Hepatocyte (in vitro differentiated cells): ENCODE data around the gene B3GAT1. TPM values are rescaled to one million over a fixed set of nuclear protein-coding genes. Genes with fewer than 3 reads are reported as not detected.

Experiments used
- DNase-seq: peaks from one replicate; pipeline ENCODE4 v3.0.0-alpha.2; 2016; ENCODE audit warnings: low spot score
- H2AFZ ChIP-seq: fragments of 200-600 bp; sonication (generic); 2 replicates; pipeline ENCODE4 v1.6.0; 2016; ENCODE audit warnings: antibody characterized with exemption, mild to moderate bottlenecking
- H3K27ac ChIP-seq: fragments of 200-600 bp; sonication (generic); 2 replicates; pipeline ENCODE4 v1.5.1; 2016; ENCODE audit warnings: mild to moderate bottlenecking
- H3K27me3 ChIP-seq: fragments of 200-600 bp; sonication (generic); 2 replicates; pipeline ENCODE4 v1.6.1; 2016
- H3K36me3 ChIP-seq: fragments of 200-600 bp; sonication (generic); replicated peaks from 2 replicates; pipeline ENCODE4 v1.5.1; 2016; ENCODE audit warnings: low read depth; ENCODE audit not compliant: insufficient read depth
- H3K4me1 ChIP-seq: fragments of 200-600 bp; sonication (generic); 2 replicates; pipeline ENCODE4 v1.5.1; 2016; ENCODE audit warnings: mild to moderate bottlenecking, moderate library complexity; ENCODE audit not compliant: insufficient read depth
- H3K4me2 ChIP-seq: fragments of 200-600 bp; sonication (generic); 2 replicates; pipeline ENCODE4 v1.6.0; 2016
- H3K4me3 ChIP-seq: fragments of 200-600 bp; sonication (generic); 2 replicates; pipeline ENCODE4 v1.5.1; 2016; ENCODE audit warnings: mild to moderate bottlenecking
- H3K79me2 ChIP-seq: fragments of 200-600 bp; sonication (generic); 2 replicates; pipeline ENCODE4 v1.6.0; 2017; ENCODE audit warnings: mild to moderate bottlenecking
- H3K9me2 ChIP-seq: fragments of 200-600 bp; sonication (generic); replicated peaks from 2 replicates; pipeline ENCODE4 v1.6.0; 2017; ENCODE audit warnings: mild to moderate bottlenecking; ENCODE audit not compliant: insufficient read depth
- H3K9me3 ChIP-seq: fragments of 200-600 bp; sonication (generic); 2 replicates; pipeline ENCODE4 v1.5.1; 2016; ENCODE audit warnings: low read depth, mild to moderate bottlenecking
- H4K20me1 ChIP-seq: fragments of 200-600 bp; sonication (generic); 2 replicates; pipeline ENCODE4 v1.6.0; 2016; ENCODE audit warnings: mild to moderate bottlenecking; ENCODE audit not compliant: insufficient read depth, poor library complexity, severe bottlenecking
- CTCF ChIP-seq: fragments of 200-600 bp; sonication (generic); IDR thresholded peaks from 2 replicates; pipeline ENCODE4 v1.5.1; 2016; ENCODE audit warnings: antibody characterized with exemption, mild to moderate bottlenecking; ENCODE audit not compliant: poor library complexity
- EZH2 ChIP-seq: fragments of 200-600 bp; sonication (generic); IDR thresholded peaks from 2 replicates; pipeline ENCODE4 v1.6.1; 2016; ENCODE audit warnings: antibody characterized with exemption, mild to moderate bottlenecking, borderline replicate concordance
- EZH2phosphoT487 ChIP-seq: fragments of 200-600 bp; sonication (generic); IDR thresholded peaks from one replicate; pipeline ENCODE4 v1.6.1; 2018; ENCODE audit warnings: antibody characterized with exemption, mild to moderate bottlenecking, low read depth, moderate library complexity; ENCODE audit not compliant: unreplicated experiment, severe bottlenecking
- WGBS: methylation state at CpG from one replicate; pipeline ENCODE4 v1.1.6; 2016; ENCODE audit warnings: low lambda C conversion rate; ENCODE audit errors: missing lambda C conversion rate; 5-methylcytosine and 5-hydroxymethylcytosine counted together
- polyA plus RNA-seq: library from polyadenylated mRNA; unstranded; fragments of >200 nt; fragmentation: Nextera tagmentation; extraction: Ambion mirVana; gene quantifications from 2 replicates; pipeline ENCODE4 v1.2.1, GENCODE V29; 2016
- total RNA-seq: library from RNA; depleted of rRNA; stranded (reverse); fragments of >200 nt; gene quantifications from 2 replicates; pipeline ENCODE4 v1.2.3, GENCODE V29; 2014

The B3GAT1 gene
- total and polyA plus RNA-seq, 2 experiments from 2014 or later: 0.17 to 0.40 TPM

DNA sequence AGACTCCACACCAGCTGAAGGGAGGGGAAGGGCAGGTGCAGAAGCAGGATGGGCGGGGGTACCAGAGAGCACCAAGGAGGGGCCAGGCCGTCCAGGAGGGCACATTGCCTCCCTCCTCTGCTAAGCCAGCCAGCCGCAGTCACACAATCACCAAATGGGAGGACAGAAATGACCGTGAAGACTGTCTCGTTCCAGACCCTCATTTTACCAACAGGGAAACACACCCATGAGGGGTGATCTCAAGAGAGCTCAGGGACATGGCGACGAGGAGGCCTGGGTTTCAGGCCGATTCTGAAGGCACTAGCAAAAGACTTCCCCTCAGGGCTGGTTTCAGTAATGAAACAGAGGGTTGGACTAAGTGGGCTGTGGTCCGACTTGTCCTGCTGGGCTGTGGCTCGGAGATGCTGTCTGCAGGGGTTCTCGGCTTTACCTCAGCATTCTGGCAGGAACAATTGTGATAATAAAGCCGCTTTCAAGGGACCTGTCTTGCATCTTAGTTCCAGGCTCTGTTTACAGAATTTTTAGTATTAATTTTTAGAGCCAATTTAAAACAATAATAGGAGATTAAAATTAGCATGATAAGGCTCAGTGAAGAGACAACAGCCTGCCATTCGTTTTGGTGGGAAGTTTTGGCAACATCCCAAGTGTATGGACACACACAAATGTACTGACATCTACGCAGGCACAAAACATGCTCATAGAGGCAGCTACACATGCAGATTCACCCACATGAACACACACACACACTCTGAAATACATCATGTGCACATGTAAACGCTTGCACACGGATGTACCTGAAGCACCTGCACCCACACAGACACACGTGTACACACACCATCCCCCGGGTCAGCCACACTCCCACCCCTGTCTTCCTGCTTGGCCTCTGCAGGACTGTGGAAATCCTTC, 2.0 kb upstream of the B3GAT1 start:
- 46% methylated on average over 17 of the region's 18 CpGs for WGBS
- Histone ChIP-seq H3K36me3 (no peaks in the 10 kb centered on the region), H2AFZ (no peak overlapping the region), H3K9me2 (no peaks in the 10 kb centered on the region), H3K4me2 (no peak overlapping the region), H4K20me1 (no peaks in the 10 kb centered on the region), H3K27ac (no peak overlapping the region), H3K79me2 (no peaks in the 10 kb centered on the region), H3K4me3 (no peak overlapping the region), H3K27me3 (peaks cover 70% of the 10 kb centered on the region), H3K4me1 (no peaks in the 10 kb centered on the region), H3K9me3 (no peaks in the 10 kb centered on the region)
- DNase-seq: no peak
- TF ChIP-seq EZH2phosphoT487 (no peak), CTCF (no peak), EZH2 (no peak)

DNA sequence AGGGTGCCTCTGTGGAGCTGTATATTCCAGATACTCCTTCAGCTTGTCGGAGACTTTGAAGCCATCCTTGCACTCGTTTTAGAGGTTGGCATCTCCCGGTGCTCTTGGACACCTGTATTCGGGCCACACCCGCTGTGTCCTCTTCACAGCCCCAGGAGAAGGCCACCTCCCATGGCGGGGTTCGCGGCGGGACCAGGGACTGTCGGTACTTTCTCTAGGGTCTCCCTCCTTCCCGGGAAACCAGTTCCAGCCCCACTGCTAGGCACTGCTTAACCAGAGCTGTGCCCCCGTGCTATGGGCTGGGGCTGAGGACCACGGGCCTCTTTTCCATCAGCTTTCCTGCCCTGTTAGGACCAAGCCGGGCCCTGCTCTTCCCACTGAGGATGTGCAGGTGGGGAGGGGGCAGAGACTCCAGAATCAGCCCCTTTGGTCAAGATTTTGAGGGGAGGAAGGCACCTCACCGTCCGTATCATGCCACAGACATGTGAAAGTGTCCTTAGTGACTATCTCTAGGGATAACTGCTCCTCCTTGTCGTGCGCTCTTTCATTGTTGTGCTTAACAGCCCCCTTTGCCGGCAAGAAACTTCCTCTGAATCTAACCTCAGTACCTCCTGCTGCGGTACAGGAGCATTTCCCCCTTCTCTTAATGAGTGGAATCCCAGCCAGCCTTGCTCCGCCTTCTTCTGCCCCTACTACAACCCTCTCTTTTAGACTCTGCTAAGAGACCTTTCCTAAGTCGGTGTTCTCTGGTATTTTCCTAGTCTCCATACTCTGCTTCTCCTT, 1.2 kb upstream of the B3GAT1 start:
- no peaks in the 10 kb centered on the region for H3K36me3 ChIP-seq
- H3K27ac ChIP-seq: no peak overlapping the region
- peaks cover 74% of the 10 kb centered on the region for H3K27me3 ChIP-seq
- no peaks in the 10 kb centered on the region for H3K9me3 ChIP-seq
- no peaks in the 10 kb centered on the region for H3K9me2 ChIP-seq
- no peaks in the 10 kb centered on the region for H4K20me1 ChIP-seq
- TF ChIP-seq EZH2phosphoT487: no peak
- TF ChIP-seq EZH2: no peak
- no peak for TF ChIP-seq CTCF
- H3K79me2 ChIP-seq: no peaks in the 10 kb centered on the region
- H3K4me3 ChIP-seq: no peak overlapping the region
- no peaks in the 10 kb centered on the region for H3K4me1 ChIP-seq
- 7% methylated on average over 22 of the region's 22 CpGs for WGBS
- H3K4me2 ChIP-seq: peak overlapping the region; percentile 92
- no peak for DNase-seq
- H2AFZ ChIP-seq: no peak overlapping the region

GRCh38 chr11:134410766-134411165, 1.3 kb downstream of the B3GAT1 start:
- no peaks in the 10 kb centered on the region for H3K79me2 ChIP-seq
- H2AFZ ChIP-seq: no peak overlapping the region
- H3K27ac ChIP-seq: no peak overlapping the region
- H3K9me3 ChIP-seq: no peaks in the 10 kb centered on the region
- no peak overlapping the region for H3K4me3 ChIP-seq
- no peaks in the 10 kb centered on the region for H4K20me1 ChIP-seq
- peaks cover 78% of the 10 kb centered on the region for H3K27me3 ChIP-seq
- H3K9me2 ChIP-seq: no peaks in the 10 kb centered on the region
- no peaks in the 10 kb centered on the region for H3K4me1 ChIP-seq
- no peaks in the 10 kb centered on the region for H3K36me3 ChIP-seq
- no peak for TF ChIP-seq EZH2phosphoT487
- no peak for TF ChIP-seq CTCF
- no peak for TF ChIP-seq EZH2
- WGBS: 93% methylated on average over 5 of the region's 5 CpGs
- no peak for DNase-seq
- no peak overlapping the region for H3K4me2 ChIP-seq
